Measurements from ENCODE around the gene RABEPK. TPM values are rescaled to one million over a fixed set of nuclear protein-coding genes. Genes with fewer than 3 reads are reported as not detected.

The RABEPK gene, protein sequence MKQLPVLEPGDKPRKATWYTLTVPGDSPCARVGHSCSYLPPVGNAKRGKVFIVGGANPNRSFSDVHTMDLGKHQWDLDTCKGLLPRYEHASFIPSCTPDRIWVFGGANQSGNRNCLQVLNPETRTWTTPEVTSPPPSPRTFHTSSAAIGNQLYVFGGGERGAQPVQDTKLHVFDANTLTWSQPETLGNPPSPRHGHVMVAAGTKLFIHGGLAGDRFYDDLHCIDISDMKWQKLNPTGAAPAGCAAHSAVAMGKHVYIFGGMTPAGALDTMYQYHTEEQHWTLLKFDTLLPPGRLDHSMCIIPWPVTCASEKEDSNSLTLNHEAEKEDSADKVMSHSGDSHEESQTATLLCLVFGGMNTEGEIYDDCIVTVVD
- 10 to 100 TPM; 10.9 to 16.5 (median 13.4) TPM for total RNA-seq

GRCh38 chr9:125200216-125201047, at the start of gene RABEPK:
Gene RABEPK, plus strand, starts transcription at chr9:125200542. Its CDS starts 2,472 bp downstream, at chr9:125203014.
- peak; percentile 97 for ATAC-seq
- TF ChIP-seq POLR2AphosphoS5 (IDR thresholded peaks at IDR 0.05) (peak; percentile 86), EP300 (IDR thresholded peaks at IDR 0.05) (no peak), POLR2A (IDR thresholded peaks at IDR 0.05) (peak; percentile 69 to 85)
- TF ChIP-seq, protein P1, sequence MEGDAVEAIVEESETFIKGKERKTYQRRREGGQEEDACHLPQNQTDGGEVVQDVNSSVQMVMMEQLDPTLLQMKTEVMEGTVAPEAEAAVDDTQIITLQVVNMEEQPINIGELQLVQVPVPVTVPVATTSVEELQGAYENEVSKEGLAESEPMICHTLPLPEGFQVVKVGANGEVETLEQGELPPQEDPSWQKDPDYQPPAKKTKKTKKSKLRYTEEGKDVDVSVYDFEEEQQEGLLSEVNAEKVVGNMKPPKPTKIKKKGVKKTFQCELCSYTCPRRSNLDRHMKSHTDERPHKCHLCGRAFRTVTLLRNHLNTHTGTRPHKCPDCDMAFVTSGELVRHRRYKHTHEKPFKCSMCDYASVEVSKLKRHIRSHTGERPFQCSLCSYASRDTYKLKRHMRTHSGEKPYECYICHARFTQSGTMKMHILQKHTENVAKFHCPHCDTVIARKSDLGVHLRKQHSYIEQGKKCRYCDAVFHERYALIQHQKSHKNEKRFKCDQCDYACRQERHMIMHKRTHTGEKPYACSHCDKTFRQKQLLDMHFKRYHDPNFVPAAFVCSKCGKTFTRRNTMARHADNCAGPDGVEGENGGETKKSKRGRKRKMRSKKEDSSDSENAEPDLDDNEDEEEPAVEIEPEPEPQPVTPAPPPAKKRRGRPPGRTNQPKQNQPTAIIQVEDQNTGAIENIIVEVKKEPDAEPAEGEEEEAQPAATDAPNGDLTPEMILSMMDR (IDR thresholded peaks at IDR 0.05) = peak in 1 of 4 experiments; percentile 11
- no peaks in the 10 kb centered on the region for H3K9me3 ChIP-seq
- peak within 1 kb of the TSS; percentile 78 to 89 for H3K4me3 ChIP-seq
- peaks cover 0 to 24% (median 3%) of the 10 kb centered on the region in 3 donors for H3K4me1 ChIP-seq
- no peaks in the 10 kb centered on the region for H3K27me3 ChIP-seq
- peaks cover 0 to 25% of the 10 kb centered on the region in 2 donors for H3K36me3 ChIP-seq
- peak within 1 kb of the TSS; percentile 89 to 96 (median 94) for H3K27ac ChIP-seq
- WGBS, 2 donors (ENCODE audit: low coverage in 1 of 2) = 0 to 2% methylated on average over 7 to 24 of the region's 51 CpGs

- Histone ChIP-seq H3K27me3 (no peaks in the 10 kb centered on the region), H3K4me1 (peaks cover 0 to 21% (median 0%) of the 10 kb centered on the region in 3 donors), H3K4me3 (no peak overlapping the region), H3K27ac (no peak overlapping the region), H3K9me3 (no peaks in the 10 kb centered on the region), H3K36me3 (peaks cover 7 to 70% of the 10 kb centered on the region in 2 donors)
- no peak for ATAC-seq
- TF ChIP-seq POLR2A (IDR thresholded peaks at IDR 0.05) = no peak
- no peak for TF ChIP-seq POLR2AphosphoS5 (IDR thresholded peaks at IDR 0.05)
- TF ChIP-seq EP300 (IDR thresholded peaks at IDR 0.05) = no peak
- TF ChIP-seq, protein P1 (IDR thresholded peaks at IDR 0.05) = no peak
- WGBS, 2 donors (ENCODE audit: low coverage in 1 of 2) = 100% methylated on average over 1 of the region's 2 CpGs; no CpG with 5 or more reads in 1 of the 2 donors
Measured at GRCh38 chr9:125151730-125152129, 48.6 kb upstream of the RABEPK start.

DNA sequence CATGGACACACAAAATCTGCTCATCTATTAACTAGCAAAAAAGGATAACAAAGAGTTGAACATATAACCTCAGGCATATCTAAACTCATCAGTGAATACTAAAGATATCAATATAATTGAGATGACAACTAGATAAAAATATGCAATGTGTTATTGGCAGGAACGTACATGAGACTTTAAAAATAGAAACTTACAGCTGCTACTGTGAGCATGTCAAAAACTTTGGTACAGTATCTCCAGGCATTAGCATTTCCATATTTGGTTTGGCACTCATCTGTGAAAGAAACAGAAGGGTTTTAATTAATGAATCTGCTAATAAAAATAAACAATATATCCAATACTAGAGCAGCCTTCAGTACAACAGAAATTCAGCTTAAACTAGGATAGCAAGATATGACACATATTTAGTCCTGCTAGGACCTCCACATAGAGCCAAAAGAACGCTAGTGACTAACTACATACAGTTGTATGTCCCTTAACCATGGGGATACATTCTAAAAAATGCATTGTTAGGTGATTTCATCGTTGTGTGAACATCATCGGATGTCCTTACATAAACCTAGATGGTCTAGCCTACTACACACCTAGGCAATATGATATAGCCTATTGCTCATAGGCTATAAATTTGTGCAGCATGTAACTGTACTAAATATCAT, 46.5 kb upstream of the RABEPK start:
- TF ChIP-seq EP300 (IDR thresholded peaks at IDR 0.05) = no peak
- TF ChIP-seq POLR2A (IDR thresholded peaks at IDR 0.05) = no peak
- TF ChIP-seq, protein P1 (IDR thresholded peaks at IDR 0.05) = no peak
- no peak for TF ChIP-seq POLR2AphosphoS5 (IDR thresholded peaks at IDR 0.05)
- no peaks in the 10 kb centered on the region for H3K9me3 ChIP-seq
- no peaks in the 10 kb centered on the region for H3K27me3 ChIP-seq
- 44 to 61% methylated on average over 4 of the region's 4 CpGs for WGBS, 2 donors (ENCODE audit: low coverage in 1 of 2)
- peak overlapping the region in 1 of 4 donors; percentile 9 for H3K27ac ChIP-seq
- no peak for ATAC-seq
- no peak overlapping the region for H3K4me3 ChIP-seq
- H3K4me1 ChIP-seq = peaks cover 0 to 19% (median 0%) of the 10 kb centered on the region in 3 donors
- peaks cover 7 to 85% of the 10 kb centered on the region in 2 donors for H3K36me3 ChIP-seq

GRCh38 chr9:125156551-125156950, 43.8 kb upstream of the RABEPK start:
- H3K27me3 ChIP-seq = no peaks in the 10 kb centered on the region
- H3K27ac ChIP-seq = no peak overlapping the region
- no peaks in the 10 kb centered on the region for H3K9me3 ChIP-seq
- TF ChIP-seq, protein P1 (IDR thresholded peaks at IDR 0.05) = no peak
- TF ChIP-seq POLR2A (IDR thresholded peaks at IDR 0.05) (no peak), POLR2AphosphoS5 (IDR thresholded peaks at IDR 0.05) (no peak), EP300 (IDR thresholded peaks at IDR 0.05) (no peak)
- H3K4me1 ChIP-seq = peaks cover 0 to 46% (median 4%) of the 10 kb centered on the region in 3 donors
- 69 to 95% methylated on average over 2 of the region's 2 CpGs for WGBS, 2 donors (ENCODE audit: low coverage in 1 of 2)
- H3K36me3 ChIP-seq = peaks cover 3 to 58% of the 10 kb centered on the region in 2 donors
- no peak overlapping the region for H3K4me3 ChIP-seq
- no peak for ATAC-seq

Data from gastroesophageal sphincter (tissue), 4 donors.